Activated CD4-positive, alpha-beta T cell treated with anti-CD3 and anti-CD28 coated beads for 24 hours (primary cell): ENCODE measurements around the gene ACTL7A.
"Not testable (repeated sequence)": the region's sequence is repeated elsewhere in the genome, so short reads cannot be mapped to it uniquely, and the experiment has no call there.

ENCODE experiments used
- DNase-seq, 2 donors: peaks; one replicate each; pipeline ENCODE4 v3.0.0-alpha.2; 2020; ENCODE audit warnings: low read depth in 2 of 2

ACTL7A gene, protein sequence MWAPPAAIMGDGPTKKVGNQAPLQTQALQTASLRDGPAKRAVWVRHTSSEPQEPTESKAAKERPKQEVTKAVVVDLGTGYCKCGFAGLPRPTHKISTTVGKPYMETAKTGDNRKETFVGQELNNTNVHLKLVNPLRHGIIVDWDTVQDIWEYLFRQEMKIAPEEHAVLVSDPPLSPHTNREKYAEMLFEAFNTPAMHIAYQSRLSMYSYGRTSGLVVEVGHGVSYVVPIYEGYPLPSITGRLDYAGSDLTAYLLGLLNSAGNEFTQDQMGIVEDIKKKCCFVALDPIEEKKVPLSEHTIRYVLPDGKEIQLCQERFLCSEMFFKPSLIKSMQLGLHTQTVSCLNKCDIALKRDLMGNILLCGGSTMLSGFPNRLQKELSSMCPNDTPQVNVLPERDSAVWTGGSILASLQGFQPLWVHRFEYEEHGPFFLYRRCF

DNA sequence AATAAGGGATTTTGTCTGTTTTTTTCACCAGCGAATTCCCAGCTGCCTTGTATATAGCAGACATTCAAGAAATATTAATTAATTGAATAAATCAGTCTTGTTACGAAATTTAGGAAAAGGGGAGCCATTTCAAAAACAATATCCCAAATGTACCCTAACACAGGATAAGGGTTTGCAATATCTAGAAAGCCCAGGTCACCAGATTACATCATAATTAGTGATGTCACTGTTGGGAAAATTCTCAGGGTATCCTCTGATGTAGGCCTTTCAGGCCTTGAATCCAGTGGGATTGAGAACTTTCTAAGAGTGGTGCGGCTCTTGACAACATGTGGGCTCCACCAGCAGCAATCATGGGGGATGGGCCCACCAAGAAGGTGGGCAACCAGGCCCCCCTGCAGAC, at the start of gene ACTL7A:
Gene ACTL7A, plus strand, starts transcription at position 270 of the 400 bp plus-strand sequence. Its CDS starts 57 bp downstream, at position 327.
- DNase-seq = no peak

DNA sequence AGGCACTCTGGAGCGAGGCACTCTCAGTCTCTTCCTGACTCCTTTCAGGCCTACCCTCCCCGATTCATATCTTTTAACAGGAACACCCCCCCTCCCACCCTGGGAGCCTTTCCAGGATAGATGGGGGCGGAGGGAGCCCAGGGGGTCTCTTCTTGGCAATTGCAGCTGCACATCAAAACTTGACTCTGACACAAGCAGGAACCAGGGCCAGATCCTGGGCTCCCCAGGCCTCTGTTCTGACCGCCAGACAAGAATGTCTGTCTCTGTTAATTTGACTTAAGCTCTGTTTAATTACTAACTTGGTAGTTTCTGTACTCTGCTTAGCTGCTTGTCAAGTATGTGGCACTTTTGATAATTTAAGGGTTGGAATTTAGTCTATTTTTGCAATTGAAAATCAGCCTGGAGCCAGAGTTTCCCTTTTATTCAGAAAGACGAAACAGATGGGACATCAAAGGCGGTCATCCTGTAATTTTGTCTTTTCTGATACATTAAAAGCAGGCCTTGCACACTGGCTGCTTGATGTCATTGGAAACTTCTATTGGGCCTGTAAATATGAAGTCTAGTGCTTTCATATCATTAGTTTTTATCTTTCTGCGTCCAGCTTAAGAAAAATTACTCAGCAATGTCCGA, 49.6 kb upstream of the ACTL7A start:
- DNase-seq = no peak

DNA sequence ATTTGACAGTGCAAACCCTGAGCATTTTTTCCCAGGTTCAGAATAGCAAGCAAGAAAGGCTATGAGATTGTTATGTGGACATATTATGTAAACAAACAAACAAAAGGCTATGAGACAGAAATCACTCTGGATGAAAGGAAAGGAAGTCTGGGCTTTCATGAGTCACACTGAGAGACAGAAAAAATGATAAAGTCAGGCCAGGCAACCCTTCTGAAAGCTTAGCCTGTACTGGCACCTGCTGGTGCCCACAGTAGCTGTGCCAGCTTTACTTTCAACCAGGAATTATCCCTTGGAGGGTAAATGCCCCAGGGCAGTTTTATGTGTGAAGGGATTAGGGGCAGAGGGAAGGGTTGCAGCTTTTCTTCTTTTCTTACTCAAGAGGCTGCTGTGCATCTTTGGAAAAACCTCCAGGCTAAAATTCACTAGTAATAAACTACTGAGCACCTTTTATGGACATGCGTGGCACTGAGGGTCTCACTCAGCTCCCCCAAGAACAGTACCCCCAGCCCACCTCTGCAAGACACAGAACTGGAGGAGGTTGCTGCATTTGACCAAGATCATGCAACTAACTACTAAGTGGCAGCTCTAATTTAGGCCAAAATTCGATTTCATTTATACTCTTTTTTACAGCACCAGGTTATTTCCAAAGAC, 48.0 kb upstream of the ACTL7A start:
- no peak for DNase-seq

DNA sequence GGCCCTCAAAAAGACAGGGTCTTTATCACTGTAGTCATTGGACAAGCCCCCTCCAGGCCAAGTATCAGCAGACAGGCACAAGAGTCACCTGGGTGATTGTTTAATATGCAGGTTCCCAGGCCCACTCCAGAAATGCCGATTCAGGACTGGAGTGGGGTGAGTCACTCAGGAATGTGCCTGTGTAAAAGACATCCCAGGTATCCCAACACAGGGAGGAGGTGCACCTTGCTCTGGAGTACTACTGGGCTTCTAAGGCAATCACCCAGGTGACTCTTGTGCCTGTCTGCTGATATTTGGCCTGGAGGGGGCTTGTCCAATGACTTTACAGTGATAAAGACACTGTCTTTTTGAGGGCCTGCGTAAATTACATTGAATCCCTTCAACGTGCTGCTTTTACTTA, 46.9 kb upstream of the ACTL7A start:
- no peak for DNase-seq

DNA sequence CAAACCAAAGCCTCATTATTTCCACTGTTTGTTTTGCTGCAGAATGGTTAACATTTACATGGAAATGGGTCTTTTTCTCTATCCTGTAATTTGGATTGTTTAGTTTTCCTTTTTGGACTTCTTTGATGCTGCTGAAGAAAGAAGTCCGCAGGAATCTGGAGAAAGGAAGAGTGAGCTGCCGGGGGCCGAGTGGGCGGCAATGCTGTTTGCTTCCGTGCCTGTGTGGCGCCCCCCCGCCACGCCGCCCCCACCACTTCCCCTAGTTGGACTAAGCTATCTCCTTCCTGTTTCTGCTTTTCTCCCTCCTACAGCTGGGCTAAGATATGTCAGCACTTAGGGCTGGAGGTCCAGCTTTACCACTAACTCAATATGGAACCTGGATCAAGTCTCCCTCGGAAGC, 46.0 kb upstream of the ACTL7A start:
- DNase-seq = no peak

DNA sequence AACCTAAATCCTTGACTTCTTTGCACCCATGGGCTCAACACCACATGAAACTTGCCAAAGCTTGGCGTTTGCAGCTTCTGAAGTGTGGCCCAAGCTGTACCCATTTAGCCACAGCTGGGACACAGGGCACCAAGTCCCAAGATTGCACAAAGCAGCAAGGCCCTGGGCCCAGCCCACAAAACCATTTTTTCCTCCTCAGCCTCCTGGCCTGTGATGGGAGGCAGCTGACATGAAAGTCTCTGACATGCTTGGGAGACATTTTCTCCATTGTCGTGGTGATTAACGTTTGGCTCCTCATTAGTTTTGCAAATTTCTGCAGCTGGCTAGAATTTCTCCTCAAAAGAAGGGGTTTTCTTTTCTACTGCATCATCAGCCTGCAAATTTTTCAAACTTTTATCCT, 38.2 kb upstream of the ACTL7A start:
- no peak for DNase-seq

DNA sequence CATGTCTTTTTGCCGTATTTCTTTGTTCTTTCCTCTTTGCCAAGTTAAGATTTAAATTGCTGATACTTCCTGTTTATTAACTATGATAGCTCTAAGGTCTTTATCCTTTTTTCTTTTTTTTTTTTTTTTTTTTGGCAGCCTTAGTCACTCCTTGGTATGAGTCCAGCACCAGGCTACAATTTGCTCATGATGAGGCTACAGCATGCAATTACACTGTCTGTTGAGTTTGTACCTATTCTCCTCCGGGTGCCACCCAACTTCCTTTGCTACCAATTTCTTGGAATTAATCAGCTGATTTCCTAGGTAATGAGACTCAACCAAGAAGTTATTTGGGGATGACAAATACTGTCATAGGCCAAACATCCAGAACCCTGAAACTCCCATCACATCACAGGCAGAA, 31.8 kb upstream of the ACTL7A start:
- no peak for DNase-seq

DNA sequence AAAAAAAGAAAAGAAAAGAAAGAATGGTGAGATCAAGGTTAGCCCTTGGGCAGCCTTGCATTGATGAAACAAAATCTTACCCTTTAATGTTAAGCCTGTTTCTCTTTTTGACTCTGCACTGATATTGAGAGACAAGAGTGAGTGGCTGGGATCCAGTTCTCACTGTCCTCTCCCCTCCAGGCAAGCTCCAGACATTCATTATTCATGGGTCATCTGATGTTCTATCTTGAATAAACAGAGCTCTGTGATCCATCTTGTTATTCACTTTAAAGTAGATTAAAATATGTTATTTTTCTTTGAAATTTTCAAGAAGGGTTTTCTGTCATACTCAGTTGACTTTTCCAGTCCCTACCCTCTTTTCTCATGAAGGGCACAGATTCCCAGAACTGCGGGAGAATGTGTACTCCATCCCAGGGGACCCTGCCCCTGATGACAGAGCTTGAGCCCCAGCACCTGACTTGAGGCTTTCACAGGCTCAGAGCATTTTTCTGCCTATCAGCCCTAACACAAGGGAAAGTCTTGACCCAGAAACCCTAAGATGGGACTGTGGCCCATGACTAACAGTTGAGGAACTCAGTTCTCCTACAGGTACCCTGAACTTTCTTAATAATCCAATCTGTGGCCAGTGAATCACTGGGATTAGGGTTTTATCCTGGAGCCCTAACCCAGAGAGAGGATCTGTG, 30.4 kb upstream of the ACTL7A start:
- no peak for DNase-seq

DNA sequence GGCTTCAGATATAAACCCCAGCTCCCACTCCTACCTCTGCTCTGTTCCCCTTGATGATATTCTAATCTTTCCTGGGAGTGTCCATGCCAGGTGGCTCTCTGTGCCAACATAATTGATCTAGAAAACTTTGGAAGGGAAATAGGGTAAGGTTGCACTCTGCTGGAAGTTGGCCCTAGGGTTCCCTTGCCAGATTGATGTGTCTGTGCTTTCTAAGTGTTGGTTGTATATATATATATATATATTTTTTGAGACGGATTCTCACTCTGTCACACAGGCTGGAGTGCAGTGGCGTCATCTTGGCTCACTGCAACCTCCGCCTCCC, 29.9 kb upstream of the ACTL7A start:
- DNase-seq = no peak

DNA sequence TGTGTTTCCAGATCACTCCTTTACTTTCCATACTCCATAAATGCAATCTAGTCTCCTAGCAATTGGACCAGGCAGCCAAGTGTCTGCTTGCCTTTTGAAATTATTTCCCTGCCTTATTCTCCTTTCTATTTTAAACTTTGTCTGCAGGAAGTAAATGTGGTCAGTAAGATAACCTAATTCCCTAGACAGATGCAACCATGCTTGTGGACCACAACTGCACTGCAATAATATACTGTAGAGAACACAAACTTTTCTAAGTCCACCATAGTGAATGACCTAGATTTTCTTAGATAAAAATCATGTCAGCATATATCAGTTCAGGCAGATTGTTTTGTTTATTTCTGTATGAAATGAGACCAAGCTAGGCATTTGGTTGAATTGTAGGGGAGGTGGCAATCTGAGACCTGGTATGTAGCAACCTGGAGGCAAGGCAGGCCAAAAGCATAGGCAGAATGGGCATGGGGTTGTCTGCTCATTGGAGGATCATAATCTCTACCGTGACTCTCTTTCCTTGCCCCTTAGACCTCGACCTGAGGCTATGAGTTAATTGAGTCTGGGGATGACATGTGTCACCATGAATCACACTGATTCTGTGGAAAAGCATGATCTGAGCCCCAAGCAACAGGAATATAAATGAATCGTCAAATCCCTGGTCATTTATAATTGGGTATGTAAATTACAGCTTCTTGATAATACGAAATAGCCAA, 27.0 kb upstream of the ACTL7A start:
- no peak for DNase-seq

DNA sequence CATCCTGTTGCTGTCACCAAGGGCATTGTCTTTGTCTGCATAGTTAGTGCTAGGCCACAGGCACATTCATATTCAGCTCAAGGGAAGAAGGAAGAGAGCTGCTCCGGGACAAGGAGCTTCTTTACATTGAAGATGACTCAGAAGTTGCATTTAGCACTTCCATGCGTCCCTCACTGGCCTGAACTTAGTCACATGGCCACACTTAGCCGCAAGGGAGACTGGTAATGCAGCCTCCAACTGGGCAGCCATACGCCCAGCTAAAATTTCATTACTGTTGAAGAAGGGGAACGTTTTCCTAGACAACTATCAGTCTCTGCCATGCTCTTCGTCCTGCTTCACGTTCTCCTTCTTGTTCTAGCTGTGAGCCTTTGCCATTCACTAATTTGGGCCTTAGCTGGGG, 26.2 kb upstream of the ACTL7A start:
- no peak for DNase-seq

DNA sequence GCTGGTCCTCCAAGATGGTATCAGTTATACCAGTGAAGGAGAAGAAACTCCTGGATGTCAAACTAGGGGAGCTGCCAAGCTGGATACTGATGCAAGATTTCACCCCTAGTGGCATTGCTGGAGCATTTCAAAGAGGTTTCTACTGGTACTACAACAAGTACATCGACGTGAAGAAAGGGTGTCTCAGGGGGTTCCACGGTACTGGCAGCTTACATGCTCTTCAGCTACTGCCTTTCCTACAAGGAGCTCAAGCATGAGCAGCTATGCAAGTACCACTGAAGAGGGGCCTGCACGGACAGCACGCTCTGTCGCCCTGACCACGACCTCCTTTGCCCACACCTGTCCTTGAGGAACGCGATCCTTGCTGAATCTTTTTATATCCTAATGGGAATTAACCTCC, 25.7 kb upstream of the ACTL7A start:
- DNase-seq = no peak

DNA sequence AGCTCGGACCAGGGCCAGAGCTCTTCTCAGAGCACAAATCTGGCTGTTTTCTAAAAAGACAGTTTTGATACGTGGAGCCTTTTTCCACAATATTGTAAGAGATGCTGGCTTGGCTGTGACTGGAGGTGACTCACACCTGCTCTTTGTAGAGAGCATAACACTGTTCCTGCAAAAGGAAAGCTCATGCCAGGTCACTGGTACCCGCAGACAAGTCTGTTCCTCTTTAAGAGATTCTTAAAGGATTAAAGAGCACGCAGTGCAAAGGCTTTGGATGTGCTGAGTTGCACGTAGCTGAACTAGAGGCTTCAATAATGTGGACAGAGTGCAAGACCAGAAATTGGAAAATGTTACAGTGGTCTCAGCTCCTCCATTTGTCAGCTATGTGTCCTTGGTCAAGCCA, 25.3 kb upstream of the ACTL7A start:
- no peak for DNase-seq

DNA sequence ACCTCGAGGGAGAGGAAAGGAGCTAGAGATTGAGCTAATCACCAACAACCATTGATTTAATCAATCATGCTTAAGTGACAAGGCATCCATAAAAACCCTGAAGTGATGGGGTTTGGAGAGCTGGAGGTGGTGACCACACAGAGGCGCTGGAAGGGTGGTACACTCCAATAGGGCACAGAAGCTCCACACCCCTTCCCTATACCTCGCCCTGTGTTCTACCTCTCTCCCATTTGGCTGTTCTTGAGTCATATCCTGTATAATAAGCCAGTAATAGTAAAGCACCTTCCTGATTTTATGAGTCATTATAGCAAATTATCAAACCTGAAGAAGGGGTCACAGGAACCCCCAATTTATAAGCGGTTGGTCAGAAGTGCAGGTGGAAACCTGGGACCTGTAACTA, 24.5 kb upstream of the ACTL7A start:
- no peak for DNase-seq

DNA sequence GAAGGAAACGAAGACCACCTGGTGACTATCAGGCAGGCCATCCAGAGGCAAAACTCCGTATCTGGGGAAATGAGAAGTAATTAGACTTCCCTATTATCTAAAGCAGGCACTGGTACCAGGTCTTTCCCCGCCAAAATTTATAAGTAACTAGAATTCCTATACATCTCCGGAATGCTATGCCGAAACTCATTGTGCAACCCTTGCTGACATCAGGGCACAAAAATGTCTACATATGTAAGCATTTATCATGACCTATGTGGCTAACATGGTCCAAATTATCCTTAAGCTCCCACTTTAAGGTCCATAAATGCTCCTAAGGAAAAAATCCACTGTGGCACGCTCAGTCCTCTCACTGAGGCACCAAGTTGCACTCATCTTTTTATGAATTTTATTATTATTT, 24.0 kb upstream of the ACTL7A start:
- DNase-seq = no peak

DNA sequence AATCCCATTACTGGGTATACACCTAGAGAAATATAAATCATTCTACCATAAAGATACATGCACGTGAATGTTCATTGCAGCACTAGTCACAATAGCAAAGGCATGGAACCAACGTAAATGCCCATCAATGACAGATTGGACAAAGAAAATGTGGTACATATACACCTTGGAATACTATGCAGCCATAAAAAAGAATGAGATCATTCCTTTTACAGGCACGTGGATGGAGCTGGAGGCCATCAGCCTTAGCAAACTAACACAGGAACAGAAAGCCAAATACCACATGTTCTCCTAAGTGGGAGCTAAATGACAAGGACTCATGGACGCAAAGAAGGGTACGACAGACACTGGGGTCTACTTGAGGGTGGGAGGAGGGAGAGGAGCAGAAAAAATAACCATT, 22.5 kb upstream of the ACTL7A start:
- not testable (repeated sequence) for DNase-seq

DNA sequence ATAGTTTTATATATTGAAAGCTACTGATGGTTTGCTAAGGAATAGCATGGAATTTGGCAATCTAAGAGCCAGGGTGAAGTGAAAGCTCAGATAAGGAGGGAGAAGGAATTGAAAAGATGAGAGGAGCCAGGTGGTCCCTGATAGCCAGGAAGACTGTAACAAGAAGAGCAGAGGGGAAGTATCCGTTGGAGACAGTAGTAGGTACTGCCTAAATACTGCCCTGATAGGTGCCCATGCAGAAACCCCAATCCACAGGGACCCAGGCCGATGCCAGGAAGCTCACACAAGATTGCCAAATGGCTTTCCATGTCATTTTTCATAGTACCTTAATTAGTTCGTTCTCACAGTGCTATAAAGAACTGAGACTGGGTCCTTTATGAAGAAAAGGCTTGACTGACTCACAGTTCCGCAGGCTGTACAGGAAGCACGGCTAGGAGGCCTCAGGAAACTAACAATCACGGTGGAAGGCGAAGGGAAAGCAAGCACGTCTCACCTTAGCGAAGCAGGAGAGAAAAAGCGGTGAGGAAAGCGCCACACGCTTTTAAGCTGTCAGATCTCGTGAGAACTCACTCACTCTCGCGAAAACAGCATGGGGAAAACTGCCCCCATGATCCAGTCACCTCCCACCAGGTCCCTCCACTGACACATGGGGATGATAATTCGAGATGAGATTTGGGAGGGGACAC, 19.3 kb upstream of the ACTL7A start:
- DNase-seq = no peak

DNA sequence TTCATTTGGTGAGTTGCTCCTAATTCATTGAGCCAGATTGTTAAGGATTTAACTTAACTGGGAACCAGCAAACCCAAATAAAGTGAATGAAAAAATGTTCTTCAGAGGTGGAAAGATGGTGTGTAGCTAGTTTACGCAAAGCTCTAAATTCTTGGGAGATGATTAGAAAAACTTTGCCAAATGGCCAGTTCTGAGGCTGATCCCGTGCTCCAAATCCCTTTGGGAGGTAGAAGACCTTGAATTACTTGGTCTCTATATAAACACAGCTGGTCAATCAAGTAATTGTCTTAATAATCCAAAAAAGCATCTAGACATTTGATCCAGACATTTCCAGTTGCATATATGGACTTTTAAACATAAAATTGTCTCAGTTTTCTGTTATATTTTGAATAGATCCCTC, 17.7 kb upstream of the ACTL7A start:
- no peak for DNase-seq

DNA sequence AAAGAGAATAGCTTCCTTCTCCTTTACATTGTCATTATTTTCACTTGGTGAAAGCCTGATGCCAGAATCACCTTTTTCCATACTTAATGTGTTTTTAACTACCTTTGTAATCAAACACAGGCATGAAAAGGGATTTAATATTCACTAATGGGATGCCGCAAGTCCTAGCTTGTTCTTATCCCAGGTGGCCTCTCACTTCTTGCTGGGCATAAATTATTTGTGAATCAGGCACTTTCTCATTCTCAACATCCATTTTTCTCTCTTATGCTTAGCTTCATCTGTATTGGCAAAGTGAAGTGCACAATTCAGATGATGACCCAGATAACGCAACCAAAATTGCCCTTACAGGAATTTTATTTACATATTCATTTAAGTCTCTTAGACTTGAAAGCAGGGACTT, 17.2 kb upstream of the ACTL7A start:
- no peak for DNase-seq

DNA sequence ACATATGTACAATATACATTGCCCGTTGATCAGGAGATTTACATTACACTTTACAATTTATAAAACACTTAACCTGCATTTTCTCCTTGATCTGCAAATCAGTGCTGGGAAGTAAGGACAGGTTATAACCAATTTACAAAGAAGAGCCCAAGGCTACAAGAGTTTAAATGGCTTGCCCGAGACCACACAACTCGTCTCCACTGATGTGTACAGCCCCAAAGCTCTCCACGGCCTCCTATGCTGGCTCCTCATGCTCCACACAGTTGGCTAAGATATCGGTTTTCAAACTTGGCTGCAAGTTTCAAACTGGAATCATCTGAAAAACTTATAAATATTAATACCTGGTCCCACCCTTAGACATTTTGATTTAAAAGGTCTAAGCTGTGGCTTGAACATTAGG, 16.6 kb upstream of the ACTL7A start:
- DNase-seq = no peak

DNA sequence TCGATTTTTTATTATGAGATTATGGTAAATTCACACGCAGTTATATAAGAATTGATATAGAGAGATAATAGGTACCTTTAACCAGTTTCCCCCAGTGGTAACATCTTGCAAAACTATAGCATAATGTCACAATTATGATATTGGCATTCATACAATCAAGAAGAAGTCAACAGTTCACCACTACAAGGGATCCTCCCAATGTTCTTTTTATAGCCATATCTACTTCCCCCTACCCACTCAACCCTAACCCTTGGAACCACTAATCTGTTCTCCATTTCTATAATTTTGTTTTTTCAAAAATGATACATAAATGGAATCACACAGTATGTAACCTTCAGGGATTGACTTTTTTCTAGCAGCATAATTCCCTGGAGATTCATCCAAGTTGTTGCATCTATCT, 16.1 kb upstream of the ACTL7A start:
- DNase-seq = no peak
